ENCODE data around the gene HSD17B13. TPM values are rescaled to one million over a fixed set of nuclear protein-coding genes. Genes with fewer than 3 reads are reported as not detected.
A peak's percentile ranks its signal among the peaks of the same experiment; 100 is the strongest.

HSD17B13 gene
- total and polyA plus RNA-seq, 2 experiments from 2014 or later, result 0.15 TPM; not detected in 1

- ATAC-seq, result no peak
These were observed 44.3 kb downstream of the HSD17B13 start for GRCh38 chr4:87278335-87278794.

GRCh38 chr4:87275311-87275710 is 47.4 kb downstream of the HSD17B13 start:
- no peaks in the 10 kb centered on the region for H3K79me2 ChIP-seq (replicated peaks; ENCODE audit: insufficient read depth)
- H2AFZ ChIP-seq, result no peak overlapping the region
- H3K27me3 Mint-ChIP-seq (ENCODE audit: insufficient read depth, low read depth, poor library complexity), result peaks cover 3% of the 10 kb centered on the region
- no peaks in the 10 kb centered on the region for H3K36me3 ChIP-seq (ENCODE audit: insufficient read depth)
- H3K27ac Mint-ChIP-seq, result no peak overlapping the region
- no peaks in the 10 kb centered on the region for H3K27me3 ChIP-seq (ENCODE audit: insufficient read depth)
- no peak overlapping the region for H3K4me2 ChIP-seq
- DNase-seq (ENCODE audit: low spot score) (no peak), ATAC-seq (no peak)
- H3K9me2 ChIP-seq (ENCODE audit: insufficient read depth), result peaks cover 3% of the 10 kb centered on the region; the same call in 1 of the 2 replicates
- no peak overlapping the region for H3K27ac ChIP-seq (ENCODE audit: low read depth)
- no peak overlapping the region for H3K4me3 Mint-ChIP-seq
- H3K9me3 Mint-ChIP-seq, result no peaks in the 10 kb centered on the region; the same call in 2 of the 3 replicates
- H3K4me1 Mint-ChIP-seq, result peaks cover 3% of the 10 kb centered on the region; the same call in 2 of the 3 replicates
- no peaks in the 10 kb centered on the region for H3K36me3 Mint-ChIP-seq (ENCODE audit: low read depth)
- no peaks in the 10 kb centered on the region for H3F3A ChIP-seq (replicated peaks; ENCODE audit: low read depth)
- H3K4me1 ChIP-seq (ENCODE audit: insufficient read depth), result no peaks in the 10 kb centered on the region; the same call in 1 of the 2 replicates
- H4K20me1 ChIP-seq (replicated peaks; ENCODE audit: insufficient read depth), result no peaks in the 10 kb centered on the region
- H3K4me3 ChIP-seq, result no peak overlapping the region
- TF ChIP-seq CREB1 (CRISPR knock-in tag; IDR thresholded peaks at IDR 0.05; ENCODE audit: low read depth), result no peak
- TF ChIP-seq NANOG (IDR thresholded peaks at IDR 0.05; ENCODE audit: borderline replicate concordance), result no peak
- no peak for TF ChIP-seq REST (IDR thresholded peaks at IDR 0.05; ENCODE audit: unreplicated experiment)
- TF ChIP-seq EZH2 (IDR thresholded peaks at IDR 0.05; ENCODE audit: low read depth, unreplicated experiment), result no peak
- no peak for TF ChIP-seq STAT1 (IDR thresholded peaks at IDR 0.05; ENCODE audit: unreplicated experiment)
- no peak for TF ChIP-seq ETS1 (IDR thresholded peaks at IDR 0.05)
- no peak for TF ChIP-seq JUNB (IDR thresholded peaks at IDR 0.05; ENCODE audit: unreplicated experiment)
- no peak for TF ChIP-seq ZNF114 (CRISPR knock-in tag; IDR thresholded peaks at IDR 0.05)
- TF ChIP-seq POLR2AphosphoS5 (IDR thresholded peaks at IDR 0.05; ENCODE audit: low read depth), result no peak

More at GRCh38 chr4:87278335-87278794, 44.3 kb downstream of the HSD17B13 start:
- Mint-ChIP-seq H3K36me3 (ENCODE audit: low read depth) (no peaks in the 10 kb centered on the region; the same call in 2 of the 3 replicates), H3K4me3 (no peak overlapping the region), H3K4me1 (no peaks in the 10 kb centered on the region), H3K9me3 (peaks cover 7% of the 10 kb centered on the region), H3K27ac (no peak overlapping the region), H3K27me3 (ENCODE audit: insufficient read depth, low read depth, poor library complexity) (peaks cover 3% of the 10 kb centered on the region)
- H3F3A ChIP-seq (replicated peaks; ENCODE audit: low read depth), result no peaks in the 10 kb centered on the region
- no peaks in the 10 kb centered on the region for H4K20me1 ChIP-seq (replicated peaks; ENCODE audit: insufficient read depth)
- no peaks in the 10 kb centered on the region for H3K27me3 ChIP-seq (ENCODE audit: insufficient read depth)
- peaks cover 10% of the 10 kb centered on the region; the same call in 1 of the 2 replicates for H3K9me2 ChIP-seq (ENCODE audit: insufficient read depth)
- H2AFZ ChIP-seq, result 0 out of 2 replicates have a peak overlapping the region, but pooled peaks have one; percentile 47
- H3K4me3 ChIP-seq, result no peak overlapping the region
- H3K27ac ChIP-seq (ENCODE audit: low read depth), result no peak overlapping the region
- no peaks in the 10 kb centered on the region for H3K79me2 ChIP-seq (replicated peaks; ENCODE audit: insufficient read depth)
- H3K4me1 ChIP-seq (ENCODE audit: insufficient read depth), result no peaks in the 10 kb centered on the region
- no peak for DNase-seq (ENCODE audit: low spot score)
- H3K36me3 ChIP-seq (ENCODE audit: insufficient read depth), result no peaks in the 10 kb centered on the region
- no peak overlapping the region for H3K4me2 ChIP-seq
- TF ChIP-seq CREB1 (CRISPR knock-in tag; IDR thresholded peaks at IDR 0.05; ENCODE audit: low read depth), result no peak
- TF ChIP-seq EZH2phosphoT487 (IDR thresholded peaks at IDR 0.05; ENCODE audit: unreplicated experiment), result no peak
- TF ChIP-seq POLR2AphosphoS5 (IDR thresholded peaks at IDR 0.05; ENCODE audit: low read depth), result no peak
- TF ChIP-seq STAT1 (IDR thresholded peaks at IDR 0.05; ENCODE audit: unreplicated experiment), result no peak
- TF ChIP-seq REST (IDR thresholded peaks at IDR 0.05; ENCODE audit: unreplicated experiment), result no peak
